Measurements from ENCODE around the gene TDRD1.

TDRD1 gene

DNA sequence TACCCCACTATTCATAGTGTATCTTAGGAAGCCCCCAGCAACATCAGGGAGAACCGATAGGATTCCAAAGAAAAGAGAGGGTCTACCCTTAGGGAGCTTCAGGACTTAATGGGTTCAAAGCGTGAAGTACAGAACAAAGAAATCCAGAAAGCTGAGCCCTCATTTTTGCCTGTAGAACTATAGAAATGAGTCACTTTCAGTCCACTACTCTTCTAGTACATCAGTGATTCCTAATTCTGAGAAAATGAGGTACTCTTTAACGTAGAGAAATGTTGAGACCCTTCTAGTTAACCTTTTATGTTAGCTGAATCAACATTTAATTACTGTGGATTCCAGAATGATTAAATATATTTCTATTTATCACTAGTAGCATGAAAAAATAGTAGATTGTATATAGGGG lies 1.8 kb downstream of the TDRD1 start:
- Histone ChIP-seq H3K4me1 (ENCODE audit: control insufficient read depth, insufficient read depth, low read length) (peaks cover 7% of the 10 kb centered on the region), H3K27me3 (ENCODE audit: control insufficient read depth, insufficient read depth, low read length) (no peaks in the 10 kb centered on the region), H3K4me3 (ENCODE audit: low read length) (no peak overlapping the region), H3K9me3 (ENCODE audit: control insufficient read depth, low read length) (no peaks in the 10 kb centered on the region), H3K9ac (ENCODE audit: low read length) (no peak overlapping the region), H3K36me3 (ENCODE audit: control insufficient read depth, insufficient read depth, low read length) (no peaks in the 10 kb centered on the region)

DNA sequence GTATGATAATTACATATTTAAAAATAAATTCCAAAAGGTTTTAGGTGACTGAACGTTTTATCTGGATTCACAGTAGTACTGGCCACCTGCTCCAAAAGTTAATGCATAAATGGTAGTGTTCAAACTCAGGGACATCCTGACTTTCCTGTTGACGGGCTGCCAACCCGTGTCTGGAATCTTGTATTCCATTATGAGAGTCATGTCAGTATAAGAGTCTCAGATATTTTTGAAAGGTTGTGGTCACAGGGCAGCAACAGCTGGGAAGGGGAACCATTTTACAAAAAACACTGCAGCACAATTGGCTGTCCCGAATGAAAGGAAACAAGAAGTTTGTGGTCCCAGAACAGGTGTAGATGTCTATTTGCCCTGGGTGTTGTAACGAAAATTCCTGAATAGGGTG lies 2.8 kb downstream of the TDRD1 start:
- Histone ChIP-seq H3K4me3 (ENCODE audit: low read length) (no peak overlapping the region), H3K9ac (ENCODE audit: low read length) (no peak overlapping the region), H3K27me3 (ENCODE audit: control insufficient read depth, insufficient read depth, low read length) (no peaks in the 10 kb centered on the region), H3K9me3 (ENCODE audit: control insufficient read depth, low read length) (no peaks in the 10 kb centered on the region), H3K4me1 (ENCODE audit: control insufficient read depth, insufficient read depth, low read length) (peaks cover 7% of the 10 kb centered on the region), H3K36me3 (ENCODE audit: control insufficient read depth, insufficient read depth, low read length) (no peaks in the 10 kb centered on the region)

DNA sequence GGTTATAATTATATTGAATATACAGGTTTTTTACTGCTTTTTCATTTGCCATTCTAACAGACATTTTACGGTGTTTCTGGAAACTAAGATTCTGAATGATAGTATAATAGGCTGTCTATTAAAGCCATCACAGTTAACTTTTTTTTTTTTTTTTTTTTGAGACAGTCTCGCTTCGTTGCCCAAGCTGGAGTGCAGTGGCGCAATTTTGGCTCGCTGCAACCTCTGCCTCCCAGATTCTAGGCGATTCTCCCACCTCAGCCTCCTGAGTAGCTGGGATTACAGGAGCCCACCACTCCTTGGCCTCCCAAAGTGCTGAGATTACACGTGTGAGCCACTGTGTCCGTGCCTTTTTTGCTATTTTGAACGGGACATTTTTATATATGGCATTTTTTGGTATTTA lies 4.4 kb downstream of the TDRD1 start:
- H3K4me3 ChIP-seq (ENCODE audit: low read length) = no peak overlapping the region
- peaks cover 7% of the 10 kb centered on the region for H3K4me1 ChIP-seq (ENCODE audit: control insufficient read depth, insufficient read depth, low read length)
- H3K9ac ChIP-seq (ENCODE audit: low read length) = no peak overlapping the region
- no peaks in the 10 kb centered on the region for H3K9me3 ChIP-seq (ENCODE audit: control insufficient read depth, low read length)
- no peaks in the 10 kb centered on the region for H3K36me3 ChIP-seq (ENCODE audit: control insufficient read depth, insufficient read depth, low read length)
- no peaks in the 10 kb centered on the region for H3K27me3 ChIP-seq (ENCODE audit: control insufficient read depth, insufficient read depth, low read length)

DNA sequence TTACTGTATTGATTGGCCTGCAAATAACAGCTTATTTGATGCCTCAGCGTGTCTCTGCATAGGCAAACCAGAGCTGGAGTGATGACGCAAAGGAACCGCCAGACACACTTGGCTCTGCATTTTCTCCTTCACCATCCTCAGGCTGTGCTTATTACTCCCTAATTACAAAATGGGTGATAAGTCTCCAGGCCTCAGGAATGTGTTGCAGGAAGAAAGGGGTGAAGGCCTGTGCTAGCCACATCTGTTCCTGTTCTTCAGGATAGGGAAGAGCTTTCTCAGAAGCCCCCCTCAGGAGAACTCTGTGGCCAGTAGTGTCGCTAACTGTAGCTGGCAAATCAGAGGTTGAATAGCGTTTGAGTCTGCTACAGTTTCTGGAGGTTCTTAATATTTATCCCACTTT lies 5.1 kb downstream of the TDRD1 start:
- Histone ChIP-seq H3K9ac (ENCODE audit: low read length) (no peak overlapping the region), H3K36me3 (ENCODE audit: control insufficient read depth, insufficient read depth, low read length) (no peaks in the 10 kb centered on the region), H3K4me1 (ENCODE audit: control insufficient read depth, insufficient read depth, low read length) (peaks cover 7% of the 10 kb centered on the region), H3K9me3 (ENCODE audit: control insufficient read depth, low read length) (no peaks in the 10 kb centered on the region), H3K27me3 (ENCODE audit: control insufficient read depth, insufficient read depth, low read length) (no peaks in the 10 kb centered on the region), H3K4me3 (ENCODE audit: low read length) (no peak overlapping the region)

DNA sequence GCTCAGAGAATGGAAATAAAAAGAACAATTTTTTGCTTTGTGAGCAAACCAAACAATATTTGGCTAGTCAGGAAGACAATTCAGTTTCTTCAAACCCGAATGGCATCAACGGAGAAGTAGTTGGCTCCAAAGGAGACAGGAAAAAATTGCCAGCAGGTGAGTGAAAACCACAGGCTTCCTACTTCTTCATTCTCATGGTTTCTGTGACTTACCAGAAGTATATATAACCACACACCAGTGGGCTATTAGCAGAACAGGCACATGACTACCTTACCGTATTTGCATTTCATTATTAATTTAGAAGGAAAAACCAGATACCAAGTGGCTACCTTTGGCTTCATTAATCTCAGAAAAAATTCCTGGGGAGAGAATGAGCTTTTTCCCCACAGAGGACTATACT lies 8.8 kb downstream of the TDRD1 start:
- H3K9ac ChIP-seq (ENCODE audit: low read length) = no peak overlapping the region

DNA sequence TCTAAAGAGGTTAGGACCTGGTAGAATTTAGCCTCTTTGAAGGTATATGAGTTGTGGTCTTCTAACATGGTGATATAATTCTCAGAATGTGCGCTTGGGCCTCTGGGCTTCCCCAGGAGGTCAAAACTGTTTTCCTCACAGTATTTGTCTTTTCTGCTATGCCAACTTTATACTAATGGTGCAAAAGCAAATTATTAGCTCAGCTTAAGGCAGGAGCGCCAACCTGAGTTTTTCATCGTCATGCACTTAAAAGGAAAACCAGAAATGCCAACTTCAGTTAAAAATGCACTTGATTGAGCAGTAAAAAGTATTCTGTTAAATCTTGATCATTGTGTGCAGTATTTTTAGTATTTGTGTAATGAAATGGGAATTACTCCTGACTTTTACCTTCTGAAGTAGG lies 9.7 kb downstream of the TDRD1 start:
- Histone ChIP-seq H3K4me3 (ENCODE audit: low read length) (no peak overlapping the region), H3K36me3 (ENCODE audit: control insufficient read depth, insufficient read depth, low read length) (no peaks in the 10 kb centered on the region), H3K4me1 (ENCODE audit: control insufficient read depth, insufficient read depth, low read length) (no peaks in the 10 kb centered on the region), H3K27me3 (ENCODE audit: control insufficient read depth, insufficient read depth, low read length) (no peaks in the 10 kb centered on the region), H3K9me3 (ENCODE audit: control insufficient read depth, low read length) (no peaks in the 10 kb centered on the region), H3K9ac (ENCODE audit: low read length) (no peak overlapping the region)

More for the DNA sequence above, 8.8 kb downstream of the TDRD1 start:
- Histone ChIP-seq H3K36me3 (ENCODE audit: control insufficient read depth, insufficient read depth, low read length) (no peaks in the 10 kb centered on the region), H3K27me3 (ENCODE audit: control insufficient read depth, insufficient read depth, low read length) (no peaks in the 10 kb centered on the region), H3K4me1 (ENCODE audit: control insufficient read depth, insufficient read depth, low read length) (no peaks in the 10 kb centered on the region), H3K9me3 (ENCODE audit: control insufficient read depth, low read length) (no peaks in the 10 kb centered on the region), H3K4me3 (ENCODE audit: low read length) (no peak overlapping the region)

GRCh38 chr10:114189700-114190099 lies 10.5 kb downstream of the TDRD1 start:
- Histone ChIP-seq H3K36me3 (ENCODE audit: control insufficient read depth, insufficient read depth, low read length) (no peaks in the 10 kb centered on the region), H3K9ac (ENCODE audit: low read length) (no peak overlapping the region), H3K9me3 (ENCODE audit: control insufficient read depth, low read length) (no peaks in the 10 kb centered on the region), H3K4me3 (ENCODE audit: low read length) (no peak overlapping the region), H3K27me3 (ENCODE audit: control insufficient read depth, insufficient read depth, low read length) (no peaks in the 10 kb centered on the region), H3K4me1 (ENCODE audit: control insufficient read depth, insufficient read depth, low read length) (no peaks in the 10 kb centered on the region)

DNA sequence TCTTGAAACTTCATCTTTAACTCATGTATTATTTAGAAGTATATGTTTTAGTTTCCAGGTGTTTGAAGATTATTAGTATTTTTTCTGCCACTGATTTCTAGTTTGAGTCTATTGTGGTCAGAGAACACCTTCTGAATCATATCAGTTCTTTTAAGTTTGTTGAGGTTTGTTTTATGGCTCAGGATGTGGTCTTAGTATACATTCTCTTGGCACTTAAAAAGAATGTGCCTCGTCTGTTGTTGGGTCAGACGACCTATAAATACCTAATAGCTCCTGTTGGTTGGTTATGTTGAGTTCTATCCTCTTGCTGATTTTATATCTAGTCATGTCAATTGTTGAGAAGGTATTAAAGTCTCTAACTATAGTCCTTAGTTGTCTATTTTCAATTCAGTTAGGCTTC lies 15.9 kb downstream of the TDRD1 start:
- Histone ChIP-seq H3K4me3 (ENCODE audit: low read length) (no peak overlapping the region), H3K9ac (ENCODE audit: low read length) (no peak overlapping the region), H3K9me3 (ENCODE audit: control insufficient read depth, low read length) (no peaks in the 10 kb centered on the region), H3K36me3 (ENCODE audit: control insufficient read depth, insufficient read depth, low read length) (no peaks in the 10 kb centered on the region), H3K4me1 (ENCODE audit: control insufficient read depth, insufficient read depth, low read length) (no peaks in the 10 kb centered on the region), H3K27me3 (ENCODE audit: control insufficient read depth, insufficient read depth, low read length) (no peaks in the 10 kb centered on the region)

GRCh38 chr10:114199239-114199638 lies 20.1 kb downstream of the TDRD1 start:
- Histone ChIP-seq H3K9me3 (ENCODE audit: control insufficient read depth, low read length) (no peaks in the 10 kb centered on the region), H3K9ac (ENCODE audit: low read length) (no peak overlapping the region), H3K36me3 (ENCODE audit: control insufficient read depth, insufficient read depth, low read length) (no peaks in the 10 kb centered on the region), H3K4me3 (ENCODE audit: low read length) (no peak overlapping the region), H3K4me1 (ENCODE audit: control insufficient read depth, insufficient read depth, low read length) (no peaks in the 10 kb centered on the region), H3K27me3 (ENCODE audit: control insufficient read depth, insufficient read depth, low read length) (no peaks in the 10 kb centered on the region)

DNA sequence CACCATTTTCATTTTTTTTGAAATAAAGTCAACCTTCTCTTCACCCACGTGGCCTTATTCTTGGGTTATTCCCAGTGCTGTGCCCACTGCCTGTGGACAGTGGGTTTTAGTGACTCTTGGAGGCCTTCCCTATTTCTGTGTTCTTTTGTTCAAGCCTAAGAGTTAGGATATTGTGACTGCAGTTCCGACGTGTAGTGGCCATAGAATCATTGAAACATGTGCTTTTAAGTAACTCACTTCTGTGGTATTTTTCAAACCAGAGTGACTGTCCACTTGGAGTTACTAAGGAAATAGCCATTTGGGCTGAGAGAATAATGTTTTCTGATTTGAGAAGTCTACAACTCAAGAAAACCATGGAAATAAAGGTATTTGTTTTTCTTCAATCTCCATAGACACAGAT lies 23.7 kb downstream of the TDRD1 start:
- H3K4me3 ChIP-seq (ENCODE audit: low read length) = no peak overlapping the region
- H3K9ac ChIP-seq (ENCODE audit: low read length) = no peak overlapping the region
- no peaks in the 10 kb centered on the region for H3K36me3 ChIP-seq (ENCODE audit: control insufficient read depth, insufficient read depth, low read length)
- H3K4me1 ChIP-seq (ENCODE audit: control insufficient read depth, insufficient read depth, low read length) = no peaks in the 10 kb centered on the region
- no peaks in the 10 kb centered on the region for H3K9me3 ChIP-seq (ENCODE audit: control insufficient read depth, low read length)
- no peaks in the 10 kb centered on the region for H3K27me3 ChIP-seq (ENCODE audit: control insufficient read depth, insufficient read depth, low read length)

DNA sequence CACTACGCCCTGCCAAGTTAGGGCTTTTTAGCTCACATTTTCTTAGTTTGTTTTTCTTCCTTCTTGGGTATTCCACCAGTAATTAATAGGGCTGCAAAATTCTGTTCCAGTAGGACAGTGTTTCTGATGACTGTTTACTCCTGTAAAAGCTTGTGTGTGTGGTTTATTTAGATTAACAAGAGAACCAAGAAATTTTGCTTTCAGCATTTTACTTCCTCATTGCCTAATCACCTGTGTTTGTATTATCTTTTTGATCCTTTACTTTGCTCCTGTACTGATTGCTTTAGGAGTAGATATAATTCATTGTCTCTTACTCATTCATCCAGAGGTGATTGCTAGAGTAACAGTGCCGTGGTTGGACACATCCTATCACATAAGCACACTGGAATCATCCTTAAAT lies 27.7 kb downstream of the TDRD1 start:
- H3K9me3 ChIP-seq (ENCODE audit: control insufficient read depth, low read length) = no peaks in the 10 kb centered on the region
- no peaks in the 10 kb centered on the region for H3K27me3 ChIP-seq (ENCODE audit: control insufficient read depth, insufficient read depth, low read length)
- no peaks in the 10 kb centered on the region for H3K4me1 ChIP-seq (ENCODE audit: control insufficient read depth, insufficient read depth, low read length)
- no peak overlapping the region for H3K9ac ChIP-seq (ENCODE audit: low read length)
- no peaks in the 10 kb centered on the region for H3K36me3 ChIP-seq (ENCODE audit: control insufficient read depth, insufficient read depth, low read length)
- H3K4me3 ChIP-seq (ENCODE audit: low read length) = no peak overlapping the region

- H3K9me3 ChIP-seq (ENCODE audit: control insufficient read depth, low read length) = no peaks in the 10 kb centered on the region
Observed at GRCh38 chr10:114207349-114207748, 28.2 kb downstream of the TDRD1 start.

GRCh38 chr10:114208351-114208750 lies 29.2 kb downstream of the TDRD1 start:
- H3K27me3 ChIP-seq (ENCODE audit: control insufficient read depth, insufficient read depth, low read length) = no peaks in the 10 kb centered on the region
- H3K4me1 ChIP-seq (ENCODE audit: control insufficient read depth, insufficient read depth, low read length) = no peaks in the 10 kb centered on the region
- no peak overlapping the region for H3K9ac ChIP-seq (ENCODE audit: low read length)
- no peaks in the 10 kb centered on the region for H3K9me3 ChIP-seq (ENCODE audit: control insufficient read depth, low read length)
- no peaks in the 10 kb centered on the region for H3K36me3 ChIP-seq (ENCODE audit: control insufficient read depth, insufficient read depth, low read length)
- no peak overlapping the region for H3K4me3 ChIP-seq (ENCODE audit: low read length)

More at GRCh38 chr10:114207349-114207748, 28.2 kb downstream of the TDRD1 start:
- Histone ChIP-seq H3K36me3 (ENCODE audit: control insufficient read depth, insufficient read depth, low read length) (no peaks in the 10 kb centered on the region), H3K9ac (ENCODE audit: low read length) (no peak overlapping the region), H3K4me1 (ENCODE audit: control insufficient read depth, insufficient read depth, low read length) (no peaks in the 10 kb centered on the region), H3K4me3 (ENCODE audit: low read length) (no peak overlapping the region), H3K27me3 (ENCODE audit: control insufficient read depth, insufficient read depth, low read length) (no peaks in the 10 kb centered on the region)

Data from mucosa of stomach (tissue), 1 donor.